ENCODE results near the gene BCR. TPM values are rescaled to one million over a fixed set of nuclear protein-coding genes. Genes with fewer than 3 reads are reported as not detected.

BCR gene
- total RNA-seq, 4 donors from 2014 or later, result 72.8 to 87.8 (median 79.3) TPM

- Histone ChIP-seq H3K4me1 (no peaks in the 10 kb centered on the region), H3K27ac (no peak overlapping the region), H3K9me3 (no peaks in the 10 kb centered on the region), H3K36me3 (no peaks in the 10 kb centered on the region), H3K4me3 (no peak overlapping the region), H3K27me3 (peaks cover 15% of the 10 kb centered on the region)
- no peak for DNase-seq (ENCODE audit: low spot score in 2 of 2)
- TF ChIP-seq EP300 (IDR thresholded peaks at IDR 0.05) (no peak), POLR2A (IDR thresholded peaks at IDR 0.05) (no peak), POLR2AphosphoS5 (IDR thresholded peaks at IDR 0.05) (no peak)
- TF ChIP-seq, protein P1, sequence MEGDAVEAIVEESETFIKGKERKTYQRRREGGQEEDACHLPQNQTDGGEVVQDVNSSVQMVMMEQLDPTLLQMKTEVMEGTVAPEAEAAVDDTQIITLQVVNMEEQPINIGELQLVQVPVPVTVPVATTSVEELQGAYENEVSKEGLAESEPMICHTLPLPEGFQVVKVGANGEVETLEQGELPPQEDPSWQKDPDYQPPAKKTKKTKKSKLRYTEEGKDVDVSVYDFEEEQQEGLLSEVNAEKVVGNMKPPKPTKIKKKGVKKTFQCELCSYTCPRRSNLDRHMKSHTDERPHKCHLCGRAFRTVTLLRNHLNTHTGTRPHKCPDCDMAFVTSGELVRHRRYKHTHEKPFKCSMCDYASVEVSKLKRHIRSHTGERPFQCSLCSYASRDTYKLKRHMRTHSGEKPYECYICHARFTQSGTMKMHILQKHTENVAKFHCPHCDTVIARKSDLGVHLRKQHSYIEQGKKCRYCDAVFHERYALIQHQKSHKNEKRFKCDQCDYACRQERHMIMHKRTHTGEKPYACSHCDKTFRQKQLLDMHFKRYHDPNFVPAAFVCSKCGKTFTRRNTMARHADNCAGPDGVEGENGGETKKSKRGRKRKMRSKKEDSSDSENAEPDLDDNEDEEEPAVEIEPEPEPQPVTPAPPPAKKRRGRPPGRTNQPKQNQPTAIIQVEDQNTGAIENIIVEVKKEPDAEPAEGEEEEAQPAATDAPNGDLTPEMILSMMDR (IDR thresholded peaks at IDR 0.05), result no peak
- 66% methylated on average over 14 of the region's 14 CpGs for WGBS
Observed at GRCh38 chr22:23357053-23357452, 176.7 kb downstream of the BCR start.

- 70% methylated on average over 5 of the region's 5 CpGs for WGBS
- no peak for DNase-seq (ENCODE audit: low spot score in 2 of 2)
- TF ChIP-seq, protein P1 (IDR thresholded peaks at IDR 0.05), result no peak
- TF ChIP-seq EP300 (IDR thresholded peaks at IDR 0.05) (no peak), POLR2A (IDR thresholded peaks at IDR 0.05) (no peak), POLR2AphosphoS5 (IDR thresholded peaks at IDR 0.05) (no peak)
Observed at GRCh38 chr22:23359583-23360123, 179.3 kb downstream of the BCR start.

DNA sequence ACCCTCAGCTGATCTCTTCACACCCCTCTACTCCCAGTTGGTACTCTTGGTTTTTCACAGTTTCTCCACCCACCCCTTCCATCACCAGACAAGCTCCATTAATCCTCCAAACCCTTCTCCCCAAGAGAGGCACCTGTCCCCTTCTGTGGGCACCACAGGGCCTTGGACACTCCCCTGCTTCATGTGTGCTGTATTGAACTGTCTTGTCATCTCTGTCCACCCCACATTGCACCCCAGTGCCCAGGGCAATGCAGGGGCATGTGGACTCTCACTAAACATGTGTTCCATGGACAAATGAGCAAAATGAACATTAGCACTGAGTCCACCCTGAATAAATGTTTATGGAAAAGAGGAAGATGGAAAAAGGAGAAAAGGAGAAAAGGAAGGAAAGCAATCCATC lies 181.4 kb downstream of the BCR start:
- H3K9me3 ChIP-seq, result no peaks in the 10 kb centered on the region
- DNase-seq (ENCODE audit: low spot score in 2 of 2), result no peak
- H3K36me3 ChIP-seq, result no peaks in the 10 kb centered on the region
- TF ChIP-seq POLR2AphosphoS5 (IDR thresholded peaks at IDR 0.05) (no peak), POLR2A (IDR thresholded peaks at IDR 0.05) (no peak), EP300 (IDR thresholded peaks at IDR 0.05) (no peak)
- TF ChIP-seq, protein P1 (IDR thresholded peaks at IDR 0.05), result no peak
- no peak overlapping the region for H3K27ac ChIP-seq
- H3K27me3 ChIP-seq, result peaks cover 5% of the 10 kb centered on the region
- no peaks in the 10 kb centered on the region for H3K4me1 ChIP-seq
- H3K4me3 ChIP-seq, result no peak overlapping the region

More at GRCh38 chr22:23359583-23360123, 179.3 kb downstream of the BCR start:
- Histone ChIP-seq H3K9me3 (no peaks in the 10 kb centered on the region), H3K4me3 (no peak overlapping the region), H3K4me1 (no peaks in the 10 kb centered on the region), H3K36me3 (no peaks in the 10 kb centered on the region), H3K27ac (no peak overlapping the region), H3K27me3 (no peaks in the 10 kb centered on the region)

DNA sequence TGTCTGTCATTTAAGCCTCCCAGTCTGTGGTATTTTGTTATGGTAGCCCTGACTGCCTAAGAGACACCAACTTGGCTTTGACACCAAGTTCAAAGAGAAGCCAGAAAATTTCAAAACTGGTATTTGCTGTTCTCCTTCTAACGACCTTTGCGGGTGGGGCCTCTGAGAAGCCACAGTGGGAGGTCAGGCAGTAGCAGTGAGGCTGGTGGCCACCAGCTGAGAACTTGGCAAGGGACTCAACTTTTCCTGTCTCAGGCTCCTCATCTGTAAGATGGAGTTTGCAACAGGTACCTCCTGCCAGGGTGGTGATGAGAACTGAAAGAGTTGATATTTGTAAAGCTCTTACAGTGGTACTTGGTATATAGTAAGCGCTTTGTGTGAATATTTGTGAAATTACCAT lies 183.4 kb downstream of the BCR start:
- DNase-seq (ENCODE audit: low spot score in 2 of 2), result no peak
- WGBS, result 96% methylated on average over 1 of the region's 3 CpGs

DNA sequence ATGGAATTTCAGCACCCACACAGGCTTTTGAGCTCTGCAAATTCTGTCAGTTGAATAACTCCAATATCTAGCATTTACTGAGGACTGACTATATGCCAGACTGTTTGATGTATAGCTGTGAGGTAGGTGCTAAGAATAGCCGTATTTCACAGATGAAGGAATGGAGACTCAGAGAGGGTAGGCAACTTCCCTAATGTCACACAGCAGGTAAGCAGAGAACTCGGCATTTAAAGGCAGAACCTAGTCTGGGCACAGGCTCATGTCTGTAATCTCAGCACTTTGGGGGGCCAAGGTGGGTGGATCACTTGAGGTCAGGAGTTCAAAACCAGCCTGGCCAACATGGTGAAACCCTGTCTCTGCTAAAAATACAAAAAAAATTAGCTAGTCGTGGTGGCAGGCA lies 184.1 kb downstream of the BCR start:
- H3K9me3 ChIP-seq, result no peaks in the 10 kb centered on the region
- WGBS, result 77% methylated on average over 3 of the region's 3 CpGs
- H3K27me3 ChIP-seq, result peaks cover 5% of the 10 kb centered on the region
- H3K36me3 ChIP-seq, result no peaks in the 10 kb centered on the region
- DNase-seq (ENCODE audit: low spot score in 2 of 2), result no peak
- no peak overlapping the region for H3K4me3 ChIP-seq
- H3K27ac ChIP-seq, result no peak overlapping the region
- TF ChIP-seq EP300 (IDR thresholded peaks at IDR 0.05), result no peak
- no peak for TF ChIP-seq POLR2A (IDR thresholded peaks at IDR 0.05)
- no peak for TF ChIP-seq POLR2AphosphoS5 (IDR thresholded peaks at IDR 0.05)
- TF ChIP-seq, protein P1 (IDR thresholded peaks at IDR 0.05), result no peak
- H3K4me1 ChIP-seq, result no peaks in the 10 kb centered on the region

More for the DNA sequence above, 183.4 kb downstream of the BCR start:
- H3K4me1 ChIP-seq, result no peaks in the 10 kb centered on the region
- H3K27ac ChIP-seq, result no peak overlapping the region
- H3K27me3 ChIP-seq, result peaks cover 5% of the 10 kb centered on the region
- H3K9me3 ChIP-seq, result no peaks in the 10 kb centered on the region
- TF ChIP-seq, protein P1 (IDR thresholded peaks at IDR 0.05), result no peak
- TF ChIP-seq POLR2AphosphoS5 (IDR thresholded peaks at IDR 0.05) (no peak), POLR2A (IDR thresholded peaks at IDR 0.05) (no peak), EP300 (IDR thresholded peaks at IDR 0.05) (no peak)
- no peaks in the 10 kb centered on the region for H3K36me3 ChIP-seq
- no peak overlapping the region for H3K4me3 ChIP-seq

Measured in suprapubic skin (tissue), 4 donors.